ENCODE results near the gene SERPINA3. TPM values are rescaled to one million over a fixed set of nuclear protein-coding genes. Genes with fewer than 3 reads are reported as not detected.

Gene SERPINA3
- total RNA-seq, 1 experiment from 2014 or later, result 2,914 TPM

- no peak for TF ChIP-seq CTCF (IDR thresholded peaks at IDR 0.05; ENCODE audit: unreplicated experiment)
- intact Hi-C loops (cut with micrococcal nuclease; ENCODE audit: unreplicated experiment), result no loop called here
Observed at GRCh38 chr14:94569381-94570001, 42.7 kb upstream of the SERPINA3 start.

DNA sequence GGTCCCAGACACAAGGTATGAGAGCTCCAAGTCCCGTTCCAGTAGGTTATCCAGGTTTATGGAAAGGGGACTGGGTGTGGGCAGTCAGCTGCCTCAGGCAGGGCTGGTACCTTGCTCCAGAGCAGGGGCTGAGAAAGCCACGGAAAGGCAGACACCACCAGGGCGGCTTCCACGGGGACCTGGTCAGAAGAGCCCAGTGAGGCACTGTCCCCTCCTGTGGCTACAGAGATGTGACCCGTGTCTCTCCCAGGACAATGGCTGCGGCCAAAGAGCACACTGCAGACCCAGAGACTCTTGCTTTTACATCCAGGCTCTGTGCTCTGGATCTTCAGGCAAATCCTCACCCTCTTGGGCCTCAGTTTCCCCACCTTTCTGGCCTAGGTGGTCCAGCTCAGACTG, 42.2 kb upstream of the SERPINA3 start:
- Mint-ChIP-seq H3K27ac (ENCODE audit: unreplicated experiment) (no peak overlapping the region), H3K9me3 (ENCODE audit: low read depth, unreplicated experiment) (no peaks in the 10 kb centered on the region), H3K4me3 (ENCODE audit: low read depth, unreplicated experiment) (no peak overlapping the region), H3K27me3 (ENCODE audit: unreplicated experiment) (no peaks in the 10 kb centered on the region), H3K36me3 (ENCODE audit: insufficient read depth, unreplicated experiment) (no peaks in the 10 kb centered on the region), H3K4me1 (ENCODE audit: low read depth, unreplicated experiment) (peaks cover 17% of the 10 kb centered on the region)
- CTCF ChIA-PET, result no interaction called here
- no TSS peak for BruUV-seq (replicated peaks)
- intact Hi-C loops (cut with micrococcal nuclease; ENCODE audit: unreplicated experiment), result no loop called here
- TF ChIP-seq CTCF (IDR thresholded peaks at IDR 0.05; ENCODE audit: unreplicated experiment), result no peak
- no peak for DNase-seq

More at GRCh38 chr14:94569381-94570001, 42.7 kb upstream of the SERPINA3 start:
- H3K36me3 Mint-ChIP-seq (ENCODE audit: insufficient read depth, unreplicated experiment), result no peaks in the 10 kb centered on the region
- CTCF ChIA-PET, result no interaction called here
- H3K4me3 Mint-ChIP-seq (ENCODE audit: low read depth, unreplicated experiment), result no peak overlapping the region
- no peak for DNase-seq
- H3K27ac Mint-ChIP-seq (ENCODE audit: unreplicated experiment), result no peak overlapping the region
- no peaks in the 10 kb centered on the region for H3K9me3 Mint-ChIP-seq (ENCODE audit: low read depth, unreplicated experiment)
- no TSS peak for BruUV-seq (replicated peaks)
- H3K27me3 Mint-ChIP-seq (ENCODE audit: unreplicated experiment), result no peaks in the 10 kb centered on the region
- H3K4me1 Mint-ChIP-seq (ENCODE audit: low read depth, unreplicated experiment), result peaks cover 22% of the 10 kb centered on the region

DNA sequence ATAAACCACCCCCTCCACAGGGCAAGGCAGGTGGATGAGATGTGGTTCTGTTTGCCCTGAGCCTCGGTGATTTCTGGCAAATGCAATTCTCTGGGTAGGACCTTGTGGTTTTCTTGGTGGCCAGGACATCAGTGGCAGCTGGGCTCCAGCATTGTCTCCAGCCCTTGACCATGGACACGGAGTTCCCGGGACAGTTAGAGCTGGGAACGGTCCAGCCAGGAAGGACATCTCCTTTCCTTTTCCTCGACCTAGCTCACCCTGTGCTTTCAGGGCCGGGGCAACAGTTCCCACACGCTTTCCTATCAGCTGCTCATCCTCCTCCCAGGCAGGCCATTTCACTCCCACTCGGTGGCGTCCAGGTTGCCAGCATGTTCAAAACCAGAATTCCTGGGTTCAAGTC, 41.8 kb upstream of the SERPINA3 start:
- no peak overlapping the region for H3K4me3 Mint-ChIP-seq (ENCODE audit: low read depth, unreplicated experiment)
- no peaks in the 10 kb centered on the region for H3K9me3 Mint-ChIP-seq (ENCODE audit: low read depth, unreplicated experiment)
- peaks cover 15% of the 10 kb centered on the region for H3K4me1 Mint-ChIP-seq (ENCODE audit: low read depth, unreplicated experiment)
- H3K36me3 Mint-ChIP-seq (ENCODE audit: insufficient read depth, unreplicated experiment), result no peaks in the 10 kb centered on the region
- BruUV-seq (replicated peaks), result no TSS peak
- DNase-seq, result no peak
- H3K27ac Mint-ChIP-seq (ENCODE audit: unreplicated experiment), result no peak overlapping the region
- intact Hi-C loops (cut with micrococcal nuclease; ENCODE audit: unreplicated experiment), result no loop called here
- CTCF ChIA-PET, result no interaction called here
- no peaks in the 10 kb centered on the region for H3K27me3 Mint-ChIP-seq (ENCODE audit: unreplicated experiment)
- no peak for TF ChIP-seq CTCF (IDR thresholded peaks at IDR 0.05; ENCODE audit: unreplicated experiment)

- no TSS peak for BruUV-seq (replicated peaks)
- H3K4me3 Mint-ChIP-seq (ENCODE audit: low read depth, unreplicated experiment), result no peak overlapping the region
- no peak for DNase-seq
- peaks cover 15% of the 10 kb centered on the region for H3K4me1 Mint-ChIP-seq (ENCODE audit: low read depth, unreplicated experiment)
- H3K9me3 Mint-ChIP-seq (ENCODE audit: low read depth, unreplicated experiment), result no peaks in the 10 kb centered on the region
- intact Hi-C loops (cut with micrococcal nuclease; ENCODE audit: unreplicated experiment), result no loop called here
- H3K27ac Mint-ChIP-seq (ENCODE audit: unreplicated experiment), result no peak overlapping the region
- CTCF ChIA-PET, result interaction anchor here (0.5 to 0.7 kb wide), 2 partner anchors 19 to 416 kb away, joined by 3 to 4 read pairs; no protein-coding TSS in a partner anchor
- no peaks in the 10 kb centered on the region for H3K36me3 Mint-ChIP-seq (ENCODE audit: insufficient read depth, unreplicated experiment)
- H3K27me3 Mint-ChIP-seq (ENCODE audit: unreplicated experiment), result no peaks in the 10 kb centered on the region
- no peak for TF ChIP-seq CTCF (IDR thresholded peaks at IDR 0.05; ENCODE audit: unreplicated experiment)
Observed at GRCh38 chr14:94571395-94571794, 40.8 kb upstream of the SERPINA3 start.

All from Calu3 (cell line).